ENCODE results near the gene CACNA1C. TPM values are rescaled to one million over a fixed set of nuclear protein-coding genes. Genes with fewer than 3 reads are reported as not detected.

CACNA1C gene
- total RNA-seq, 1 donor from 2014 or later: 1.6 TPM

DNA sequence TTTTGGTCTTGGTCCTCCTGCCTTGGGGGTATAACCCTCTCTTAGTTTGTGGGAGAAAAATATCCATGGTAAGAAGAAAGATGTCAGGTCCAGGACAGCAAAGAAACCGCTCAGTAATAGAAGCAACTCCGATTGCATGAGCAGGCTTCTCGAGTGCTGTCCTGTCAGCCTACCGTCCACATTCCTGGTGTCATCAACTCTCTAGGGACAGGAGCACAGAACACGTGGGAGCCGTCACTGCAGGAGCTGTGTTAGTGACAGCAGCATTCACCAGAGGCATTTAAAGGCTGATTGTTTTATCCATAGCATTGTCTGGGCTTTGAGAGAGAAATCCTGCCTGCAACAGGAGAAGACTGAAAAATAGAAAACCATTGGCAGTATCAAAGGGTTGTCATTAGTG is 244.2 kb downstream of the CACNA1C start:
- Mint-ChIP-seq H3K4me3 (no peak overlapping the region), H3K9me3 (no peaks in the 10 kb centered on the region), H3K27ac (ENCODE audit: unreplicated experiment) (no peak overlapping the region), H3K4me1 (peaks cover 21% of the 10 kb centered on the region), H3K27me3 (ENCODE audit: low read depth) (no peaks in the 10 kb centered on the region), H3K36me3 (ENCODE audit: low read depth) (no peaks in the 10 kb centered on the region)
- TF ChIP-seq, protein P1, sequence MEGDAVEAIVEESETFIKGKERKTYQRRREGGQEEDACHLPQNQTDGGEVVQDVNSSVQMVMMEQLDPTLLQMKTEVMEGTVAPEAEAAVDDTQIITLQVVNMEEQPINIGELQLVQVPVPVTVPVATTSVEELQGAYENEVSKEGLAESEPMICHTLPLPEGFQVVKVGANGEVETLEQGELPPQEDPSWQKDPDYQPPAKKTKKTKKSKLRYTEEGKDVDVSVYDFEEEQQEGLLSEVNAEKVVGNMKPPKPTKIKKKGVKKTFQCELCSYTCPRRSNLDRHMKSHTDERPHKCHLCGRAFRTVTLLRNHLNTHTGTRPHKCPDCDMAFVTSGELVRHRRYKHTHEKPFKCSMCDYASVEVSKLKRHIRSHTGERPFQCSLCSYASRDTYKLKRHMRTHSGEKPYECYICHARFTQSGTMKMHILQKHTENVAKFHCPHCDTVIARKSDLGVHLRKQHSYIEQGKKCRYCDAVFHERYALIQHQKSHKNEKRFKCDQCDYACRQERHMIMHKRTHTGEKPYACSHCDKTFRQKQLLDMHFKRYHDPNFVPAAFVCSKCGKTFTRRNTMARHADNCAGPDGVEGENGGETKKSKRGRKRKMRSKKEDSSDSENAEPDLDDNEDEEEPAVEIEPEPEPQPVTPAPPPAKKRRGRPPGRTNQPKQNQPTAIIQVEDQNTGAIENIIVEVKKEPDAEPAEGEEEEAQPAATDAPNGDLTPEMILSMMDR (conservative IDR thresholded peaks at IDR 0.05): no peak
- no peak for DNase-seq (ENCODE audit: low read depth, low spot score)

DNA sequence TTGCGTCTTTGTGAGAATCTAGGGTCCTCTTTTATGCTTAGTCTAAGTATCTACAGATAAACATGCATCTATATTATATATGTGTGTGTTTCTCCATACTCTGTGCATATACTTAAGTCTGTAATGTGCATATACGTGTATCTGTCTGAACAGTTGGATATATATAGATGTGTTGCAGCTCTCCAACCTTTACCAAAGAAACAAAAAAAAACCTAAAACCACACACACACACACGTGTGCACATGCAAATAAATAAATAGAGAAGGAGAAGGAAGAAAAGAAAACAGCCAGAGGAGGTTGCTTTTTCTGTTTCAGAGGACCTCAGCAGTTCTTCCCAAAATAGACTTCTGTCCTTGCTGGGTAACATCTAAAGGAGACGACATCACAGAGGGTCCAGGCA is 244.9 kb downstream of the CACNA1C start:
- no peak overlapping the region for H3K27ac Mint-ChIP-seq (ENCODE audit: unreplicated experiment)
- TF ChIP-seq, protein P1 (conservative IDR thresholded peaks at IDR 0.05): no peak
- no peak for DNase-seq (ENCODE audit: low read depth, low spot score)
- no peaks in the 10 kb centered on the region for H3K27me3 Mint-ChIP-seq (ENCODE audit: low read depth)
- H3K4me3 Mint-ChIP-seq: no peak overlapping the region
- H3K9me3 Mint-ChIP-seq: no peaks in the 10 kb centered on the region
- H3K4me1 Mint-ChIP-seq: peaks cover 21% of the 10 kb centered on the region
- no peaks in the 10 kb centered on the region for H3K36me3 Mint-ChIP-seq (ENCODE audit: low read depth)

DNA sequence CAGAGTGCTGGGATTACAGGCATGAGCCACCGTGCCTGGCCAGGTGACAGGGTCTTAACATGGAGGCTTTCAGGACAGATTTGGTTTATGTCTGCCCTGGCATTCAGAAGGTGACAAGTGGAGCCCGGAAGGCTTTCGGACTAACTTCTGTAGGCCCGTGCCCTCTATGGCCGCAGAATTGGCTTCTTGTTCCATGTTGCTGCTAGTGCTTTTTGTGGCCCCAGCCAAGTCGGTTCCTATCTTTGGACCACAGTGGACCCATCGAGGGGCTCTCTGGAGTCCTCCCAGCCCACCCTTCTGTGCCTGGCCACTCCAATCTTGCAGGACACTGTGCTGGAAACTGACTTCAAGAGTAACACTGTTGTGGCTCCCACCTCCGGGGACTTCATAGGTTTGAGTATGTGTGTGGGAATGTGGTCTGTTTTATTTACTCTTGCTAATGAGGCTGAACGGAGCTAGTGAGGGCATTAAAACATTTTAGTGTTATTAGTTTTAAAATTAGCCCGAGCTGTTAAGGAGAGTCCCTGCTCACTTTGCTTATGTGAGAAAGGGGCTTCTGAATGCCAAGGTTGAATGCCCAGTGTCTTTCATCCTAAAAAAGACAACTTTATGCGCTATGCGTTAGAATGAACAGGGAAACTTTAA is 245.9 kb downstream of the CACNA1C start:
- TF ChIP-seq, protein P1 (conservative IDR thresholded peaks at IDR 0.05): no peak
- Mint-ChIP-seq H3K4me1 (peaks cover 26% of the 10 kb centered on the region), H3K9me3 (no peaks in the 10 kb centered on the region), H3K27me3 (ENCODE audit: low read depth) (no peaks in the 10 kb centered on the region), H3K36me3 (ENCODE audit: low read depth) (no peaks in the 10 kb centered on the region), H3K4me3 (no peak overlapping the region), H3K27ac (ENCODE audit: unreplicated experiment) (no peak overlapping the region)
- no peak for DNase-seq (ENCODE audit: low read depth, low spot score)

DNA sequence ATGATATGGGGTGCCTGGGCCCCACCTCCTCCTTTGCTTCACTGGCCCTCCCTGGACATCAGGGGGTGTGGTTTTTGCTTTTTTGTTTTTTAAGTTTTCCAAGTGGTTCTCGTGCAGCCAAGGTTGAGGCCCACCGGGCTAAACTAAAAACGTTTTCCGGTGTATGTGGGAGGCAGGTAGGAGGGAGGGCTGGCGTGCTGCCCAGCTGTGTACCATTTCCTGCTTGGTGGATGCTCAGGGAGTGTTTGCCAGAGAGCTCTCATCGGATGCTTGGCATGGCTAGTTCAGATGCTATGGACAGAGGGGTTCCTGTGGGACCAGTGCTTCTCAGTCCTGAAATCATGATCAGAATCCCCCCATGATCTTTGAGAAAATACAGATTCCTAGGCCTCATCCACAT is 246.4 kb downstream of the CACNA1C start:
- H3K4me3 Mint-ChIP-seq: no peak overlapping the region
- H3K27me3 Mint-ChIP-seq (ENCODE audit: low read depth): no peaks in the 10 kb centered on the region
- no peak for DNase-seq (ENCODE audit: low read depth, low spot score)
- H3K36me3 Mint-ChIP-seq (ENCODE audit: low read depth): no peaks in the 10 kb centered on the region
- H3K27ac Mint-ChIP-seq (ENCODE audit: unreplicated experiment): no peak overlapping the region
- no peaks in the 10 kb centered on the region for H3K9me3 Mint-ChIP-seq
- peaks cover 26% of the 10 kb centered on the region for H3K4me1 Mint-ChIP-seq
- TF ChIP-seq, protein P1 (conservative IDR thresholded peaks at IDR 0.05): no peak

DNA sequence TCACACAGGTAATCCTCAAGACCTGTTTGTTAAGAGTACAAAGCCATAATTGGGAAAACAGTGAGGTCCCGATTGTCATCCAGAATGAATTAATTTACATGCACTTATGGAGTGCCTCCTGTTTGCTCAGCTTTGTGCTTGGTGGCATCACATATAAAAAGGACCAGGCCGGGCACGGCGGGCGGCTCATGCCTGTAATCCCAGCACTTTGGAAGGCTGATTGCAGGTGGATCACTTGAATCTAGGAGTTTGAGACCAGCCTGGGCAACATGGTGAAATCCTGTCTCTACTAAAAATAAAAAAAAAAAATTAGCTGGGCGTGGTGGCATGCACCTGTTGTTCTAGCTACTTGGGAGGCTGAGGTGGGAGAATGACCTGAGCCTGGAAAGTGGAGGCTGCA is 247.4 kb downstream of the CACNA1C start:
- H3K4me3 Mint-ChIP-seq: no peak overlapping the region
- no peaks in the 10 kb centered on the region for H3K36me3 Mint-ChIP-seq (ENCODE audit: low read depth)
- TF ChIP-seq, protein P1 (conservative IDR thresholded peaks at IDR 0.05): no peak
- no peak overlapping the region for H3K27ac Mint-ChIP-seq (ENCODE audit: unreplicated experiment)
- H3K27me3 Mint-ChIP-seq (ENCODE audit: low read depth): no peaks in the 10 kb centered on the region
- peaks cover 22% of the 10 kb centered on the region for H3K4me1 Mint-ChIP-seq
- no peaks in the 10 kb centered on the region for H3K9me3 Mint-ChIP-seq
- no peak for DNase-seq (ENCODE audit: low read depth, low spot score)
